K562 (cell line): ENCODE measurements around the gene TUBB2A. TPM values are rescaled to one million over a fixed set of nuclear protein-coding genes. Genes with fewer than 3 reads are reported as not detected.

Experiments
- ATAC-seq: fragments of 200-7000 bp; cut with Tn5 transposase; 3 replicates; pipeline ENCODE4 v1.9.1; 2020; ENCODE audit warnings: moderate library complexity
- BruUV-seq: library from RNA; stranded (reverse); fragments of 400-500 nt; replicated peaks from 2 replicates; lab custom pipeline; 2021; lab: Mats Ljungman, UMichigan
- CTCF ChIA-PET: fragments of 300-600 bp; formaldehyde crosslinking; extraction: SDS; loops from one replicate; lab custom pipeline; 2021; ENCODE audit warnings: low intra/inter-chr PET ratio; lab: Yijun Ruan, JAX
- POLR2A ChIA-PET: fragments of 300-600, 350-650 bp; sonication (Branson Sonifier 250); formaldehyde crosslinking; extraction: SDS; loops from one replicate; lab custom pipeline; 2021; ENCODE audit warnings: antibody characterized with exemption, inconsistent platforms; lab: Yijun Ruan, JAX
- DNase-seq, 4 experiments: peaks; one replicate each; pipeline versions ENCODE4 v3.0.0 to v3.0.0-alpha.2; 2011 to 2018; ENCODE audit warnings: low spot score in 3 of 4, mixed read lengths in 3 of 4; ENCODE audit errors: extremely low read depth in 1 of 4
- FAIRE-seq: peaks from 2 replicates; lab custom pipeline; 2011; peaks lifted over from hg19 to GRCh38; lab: Jason Lieb, UNC
- H2AFZ ChIP-seq: 2 replicates; pipeline ENCODE4 v1.6.0; 2011; ENCODE audit warnings: low read depth, low read length, control low read depth, inconsistent platforms
- H3K27ac ChIP-seq: fragments of 200-600 bp; 3 replicates; pipeline ENCODE4 v1.8.0; 2011; ENCODE audit warnings: low read depth, mild to moderate bottlenecking, control low read depth, inconsistent platforms, low read length, moderate library complexity, mixed read lengths; ENCODE audit errors: extremely low read depth
- H3K27me3 ChIP-seq, 2 experiments: fragments of 300-600 bp in 1 of 2; 2 replicates in 1 of 2; 3 replicates in 1 of 2; pipeline versions ENCODE4 v1.6.0 to v1.8.0; 2011; ENCODE audit warnings: inconsistent platforms in 2 of 2, low read length in 2 of 2, mild to moderate bottlenecking in 1 of 2, mixed read lengths in 1 of 2, moderate library complexity in 1 of 2; ENCODE audit not compliant: control insufficient read depth in 2 of 2, insufficient read depth in 2 of 2
- H3K36me3 ChIP-seq: fragments of 300-600 bp; 3 replicates; pipeline ENCODE4 v1.8.0; 2011; ENCODE audit warnings: mild to moderate bottlenecking, low read length, inconsistent platforms; ENCODE audit not compliant: control insufficient read depth, insufficient read depth
- H3K4me1 ChIP-seq, 2 experiments: fragments of 200-600 bp in 1 of 2; replicated peaks in 1 of 2; 2 replicates in 1 of 2; 3 replicates in 1 of 2; pipeline versions ENCODE4 v1.5.1 to v1.8.0; 2011; ENCODE audit warnings: inconsistent platforms in 2 of 2, low read length in 2 of 2, mild to moderate bottlenecking in 1 of 2, mixed read lengths in 1 of 2, moderate library complexity in 1 of 2; ENCODE audit not compliant: control insufficient read depth in 2 of 2, insufficient read depth in 2 of 2
- H3K4me2 ChIP-seq: 2 replicates; pipeline ENCODE4 v1.6.1; 2011; ENCODE audit warnings: low read length, control low read depth, inconsistent platforms, mixed read lengths; ENCODE audit not compliant: insufficient read depth
- H3K4me3 ChIP-seq: fragments of 200-600 bp; sonication (generic), shearing (Covaris generic); 2 replicates; pipeline ENCODE4 v1.5.1; 2016; ENCODE audit warnings: control low read depth, inconsistent platforms
- H3K79me2 ChIP-seq: fragments of 200-600 bp; 3 replicates; pipeline ENCODE4 v1.8.0; 2011; ENCODE audit warnings: low read length, inconsistent platforms; ENCODE audit not compliant: control insufficient read depth, insufficient read depth
- H3K9ac ChIP-seq, 2 experiments: 2 replicates each; pipeline versions ENCODE4 v1.6.0 to v1.6.1; 2011; ENCODE audit warnings: low read depth in 2 of 2, low read length in 2 of 2, control low read depth in 1 of 2, inconsistent platforms in 1 of 2, mild to moderate bottlenecking in 1 of 2, mixed read lengths in 1 of 2; ENCODE audit not compliant: insufficient read depth in 1 of 2
- H3K9me1 ChIP-seq: one replicate; pipeline ENCODE4 v1.6.0; 2011; ENCODE audit warnings: inconsistent platforms, mild to moderate bottlenecking, low read length, moderate library complexity; ENCODE audit not compliant: control insufficient read depth, insufficient read depth
- H3K9me3 ChIP-seq: replicated peaks from 2 replicates; pipeline ENCODE4 v1.5.1; 2011; ENCODE audit warnings: low read depth, low read length, inconsistent platforms; ENCODE audit not compliant: control insufficient read depth, insufficient read depth
- H4K20me1 ChIP-seq: replicated peaks from 2 replicates; pipeline ENCODE4 v1.6.1; 2011; ENCODE audit warnings: low read length, inconsistent platforms, mixed read lengths; ENCODE audit not compliant: control insufficient read depth, insufficient read depth
- ATF3 ChIP-seq, 2 experiments: fragments of 450-650 bp in 1 of 2; sonication (generic) in 1 of 2; formaldehyde crosslinking in 1 of 2; IDR thresholded peaks in 1 of 2; conservative IDR thresholded peaks in 1 of 2; 2 replicates each; pipeline versions ENCODE4 v1.6.1 to v1.8.1; 2016 to 2023; ENCODE audit warnings: mild to moderate bottlenecking in 2 of 2, moderate library complexity in 2 of 2, inconsistent platforms in 1 of 2, missing genetic modification reagents in 1 of 2
- CBX2 ChIP-seq: fragments of 200-600 bp; sonication (generic); IDR thresholded peaks from one replicate; pipeline ENCODE4 v1.6.1; 2012; ENCODE audit warnings: mild to moderate bottlenecking, low read length, inconsistent platforms; ENCODE audit not compliant: insufficient read depth, poor library complexity, severe bottlenecking
- CEBPG ChIP-seq, 3 experiments: fragments of 200-800 bp in 1 of 3; sonication (Bioruptor generic) in 1 of 3; sonication (generic) in 1 of 3; formaldehyde crosslinking in 1 of 3; IDR thresholded peaks in 2 of 3; conservative IDR thresholded peaks in 1 of 3; 2 replicates each; pipeline versions ENCODE4 v1.6.1 to v1.8.0; 2016 to 2022; ENCODE audit warnings: missing compliant biosample characterization in 2 of 3, missing genetic modification characterization in 2 of 3, mild to moderate bottlenecking in 1 of 3, missing genetic modification reagents in 1 of 3
- NR4A1 ChIP-seq, 2 experiments: fragments of 250-450 bp in 1 of 2; fragments of 450-650 bp in 1 of 2; sonication (Bioruptor Pico) in 1 of 2; IDR thresholded peaks; 2 replicates each; pipeline versions ENCODE4 v1.4.0 to v1.6.1; 2016 to 2020; ENCODE audit warnings: mild to moderate bottlenecking in 2 of 2, missing compliant biosample characterization in 1 of 2, missing genetic modification characterization in 1 of 2, moderate library complexity in 1 of 2
- NRF1 ChIP-seq, 2 experiments: fragments of 450-650 bp; IDR thresholded peaks in 1 of 2; conservative IDR thresholded peaks in 1 of 2; 2 replicates each; pipeline ENCODE4 v1.6.1; 2014; ENCODE audit warnings: mild to moderate bottlenecking in 2 of 2
- POLR2AphosphoS2 ChIP-seq: IDR thresholded peaks from 2 replicates; pipeline ENCODE4 v1.6.1; 2012; ENCODE audit warnings: low read length, improper control_type of control experiment
- PRMT5 ChIP-seq: sonication (generic); formaldehyde crosslinking; IDR thresholded peaks from 2 replicates; pipeline ENCODE4 v1.5.0; 2020; ENCODE audit warnings: missing genetic modification reagents
- TAL1 ChIP-seq: fragments of 450-650 bp; IDR thresholded peaks from 2 replicates; pipeline ENCODE4 v1.6.1; 2016; ENCODE audit warnings: mild to moderate bottlenecking
- ZBED1 ChIP-seq: IDR thresholded peaks from 2 replicates; pipeline ENCODE4 v1.6.1; 2014
- ZNF436 ChIP-seq: fragments of 250-450, 450-650 bp; sonication (Bioruptor Pico); formaldehyde crosslinking; IDR thresholded peaks from 2 replicates; pipeline ENCODE4 v1.7.0; 2020; ENCODE audit warnings: mild to moderate bottlenecking
- WGBS: fragments of 100-300 bp; shearing (Covaris generic); methylation state at CpG from one replicate; pipeline ENCODE4 v1.1.6; 2016; ENCODE audit warnings: low coverage, mixed read lengths; ENCODE audit not compliant: insufficient coverage; ENCODE audit errors: missing lambda C conversion rate; 5-methylcytosine and 5-hydroxymethylcytosine counted together
- in situ Hi-C: fragments of 300-500 bp; cut with MboI; formaldehyde crosslinking; loops from 4 replicates; pipeline ENCODE4 v1.15.0; 2018; ENCODE audit warnings: inconsistent platforms, mixed read lengths
- intact Hi-C: fragments of 100-400 bp; cut with micrococcal nuclease; formaldehyde crosslinking; loops from 2 replicates; pipeline ENCODE4 v1.14.2; 2022
- polyA plus RNA-seq, 8 experiments: library from polyadenylated mRNA; depleted of rRNA in 4 of 8; stranded (reverse) in 5 of 8; unstranded in 3 of 8; fragments of >200 nt; fragmentation: Nextera tagmentation in 2 of 8; fragmentation: Illumina TruSeq in 1 of 8; extraction: Ambion mirVana in 2 of 8; extraction: Trizol in 1 of 8; gene quantifications; 2 replicates each; pipeline versions ENCODE4 v1.2.1 to v1.2.3, GENCODE V29; 2011 to 2014; ENCODE audit warnings: inconsistent platforms in 1 of 8, missing spikeins in 1 of 8
- total RNA-seq, 7 experiments: library from RNA; depleted of rRNA in 6 of 7; stranded (reverse); fragments of >200 nt in 6 of 7; fragmentation: Illumina TruSeq in 2 of 7; extraction: Trizol in 2 of 7; gene quantifications; 2 replicates each; pipeline versions ENCODE4 v1.2.1 to v1.2.3, GENCODE V29; 2011 to 2021; ENCODE audit warnings: low replicate concordance in 1 of 7
- TF ChIP-seq, protein P1 (sequence below): fragments of 250-450 bp; sonication (Bioruptor Pico); IDR thresholded peaks from 2 replicates; pipeline ENCODE4 v1.4.0; 2020; ENCODE audit warnings: borderline replicate concordance

TUBB2A gene
- total and polyA plus RNA-seq, 9 of the 15 experiments (the other 6 are each of a cell fraction or from before 2014, with no cell fraction given): 3.6 to 92.1 (median 45.6) TPM

- no peak for FAIRE-seq
- Histone ChIP-seq H3K4me3 (no peak overlapping the region), H3K9me3 (no peaks in the 10 kb centered on the region), H4K20me1 (peaks cover 3% of the 10 kb centered on the region; the same call in 1 of the 2 replicates), H3K9ac (no peak overlapping the region; a peak in 1 of 4 replicates), H2AFZ (no peak overlapping the region), H3K4me1 (peaks cover 3 to 17% of the 10 kb centered on the region in 2 experiments; a peak in 2 of 5 replicates), H3K79me2 (peaks cover 9% of the 10 kb centered on the region; the same call in 2 of the 3 replicates), H3K9me1 (no peaks in the 10 kb centered on the region), H3K27me3 (no peaks in the 10 kb centered on the region), H3K27ac (no peak overlapping the region), H3K36me3 (peaks cover 19% of the 10 kb centered on the region; the same call in 2 of the 3 replicates), H3K4me2 (no peak overlapping the region)
- no peak for DNase-seq
- BruUV-seq: TSS peak; percentile 56
- ChIA-PET CTCF (no interaction called here), POLR2A (interaction anchor here (0.6 to 1.6 kb wide), 5 partner anchors 9 to 153 kb away, joined by 3 to 8 read pairs (median 3); partner anchors contain the start of gene NQO2)
- in situ Hi-C loops: loop anchor here (5.0 kb wide), 1 partner anchor 95 kb away; no protein-coding TSS in a partner anchor
- no peak for ATAC-seq
- intact Hi-C loops: no loop called here
- WGBS: 74% methylated on average over 3 of the region's 3 CpGs
- TF ChIP-seq CEBPG (CRISPR knock-in tag; IDR thresholded peaks at IDR 0.05) (no peak), CEBPG (tag; conservative IDR thresholded peaks at IDR 0.05 in 1 of 2, IDR thresholded peaks at IDR 0.05 in 1 of 2) (0 out of 4 replicates have a peak, but pooled peaks of 1 of the 2 experiments have one; percentile 13), NR4A1 (CRISPR knock-in tag; IDR thresholded peaks at IDR 0.05) (no peak), NR4A1 (tag; IDR thresholded peaks at IDR 0.05) (no peak)
Observed at GRCh38 chr6:3152689-3153088, 4.7 kb downstream of the TUBB2A start.

DNA sequence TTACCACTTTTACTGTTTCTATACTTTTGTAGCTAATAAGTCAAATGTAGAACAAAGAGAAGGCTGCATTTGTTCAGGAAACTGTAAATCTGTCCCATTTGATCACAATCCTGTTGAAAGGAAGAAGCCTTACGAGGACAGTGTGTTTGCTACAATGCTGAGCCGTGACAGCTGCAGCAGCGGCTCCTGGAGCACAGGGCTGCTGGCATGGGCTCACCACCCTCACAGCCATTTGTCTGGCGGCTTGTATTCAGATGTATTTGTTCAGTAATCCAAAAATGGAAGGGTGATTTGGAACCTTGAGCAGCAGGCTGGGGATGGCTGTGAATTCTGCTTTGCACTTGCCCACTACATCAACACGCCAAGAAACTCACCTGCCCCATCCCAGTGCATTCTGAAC, 5.7 kb downstream of the TUBB2A start:
- Histone ChIP-seq H3K4me3 (no peak overlapping the region), H3K27me3 (no peaks in the 10 kb centered on the region), H3K9me1 (no peaks in the 10 kb centered on the region), H3K9ac (no peak overlapping the region), H3K27ac (no peak overlapping the region), H3K36me3 (peaks cover 19% of the 10 kb centered on the region; the same call in 2 of the 3 replicates), H3K4me1 (peaks cover under 1 to 8% of the 10 kb centered on the region in 2 experiments; a peak in 2 of 5 replicates), H3K4me2 (no peak overlapping the region), H3K79me2 (peaks cover 2% of the 10 kb centered on the region; the same call in 2 of the 3 replicates), H2AFZ (no peak overlapping the region), H4K20me1 (peaks cover under 1% of the 10 kb centered on the region; the same call in 1 of the 2 replicates), H3K9me3 (no peaks in the 10 kb centered on the region)
- DNase-seq: no peak
- WGBS: 70% methylated on average over 5 of the region's 5 CpGs
- BruUV-seq: no TSS peak
- CTCF ChIA-PET: interaction anchor here (0.6 kb wide), 1 partner anchor 96 kb away, joined by 3 read pairs; no protein-coding TSS in a partner anchor
- no peak for ATAC-seq
- in situ Hi-C loops: loop anchor here (5.0 kb wide), 1 partner anchor 96 kb away; no protein-coding TSS in a partner anchor
- intact Hi-C loops: no loop called here
- POLR2A ChIA-PET: interaction anchor here (0.7 to 2.9 kb wide), 4 partner anchors 8 to 110 kb away, joined by 3 to 8 read pairs (median 6); no protein-coding TSS in a partner anchor
- no peak for FAIRE-seq
- no peak for TF ChIP-seq POLR2AphosphoS2
- TF ChIP-seq ZNF436 (CRISPR knock-in tag): no peak
- TF ChIP-seq, protein P1, sequence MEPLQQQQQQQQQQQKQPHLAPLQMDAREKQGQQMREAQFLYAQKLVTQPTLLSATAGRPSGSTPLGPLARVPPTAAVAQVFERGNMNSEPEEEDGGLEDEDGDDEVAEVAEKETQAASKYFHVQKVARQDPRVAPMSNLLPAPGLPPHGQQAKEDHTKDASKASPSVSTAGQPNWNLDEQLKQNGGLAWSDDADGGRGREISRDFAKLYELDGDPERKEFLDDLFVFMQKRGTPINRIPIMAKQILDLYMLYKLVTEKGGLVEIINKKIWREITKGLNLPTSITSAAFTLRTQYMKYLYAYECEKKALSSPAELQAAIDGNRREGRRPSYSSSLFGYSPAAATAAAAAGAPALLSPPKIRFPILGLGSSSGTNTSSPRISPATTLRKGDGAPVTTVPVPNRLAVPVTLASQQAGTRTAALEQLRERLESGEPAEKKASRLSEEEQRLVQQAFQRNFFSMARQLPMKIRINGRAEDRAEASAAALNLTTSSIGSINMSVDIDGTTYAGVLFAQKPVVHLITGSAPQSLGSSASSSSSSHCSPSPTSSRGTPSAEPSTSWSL (CRISPR knock-in tag): no peak
- no peak for TF ChIP-seq PRMT5 (CRISPR knock-in tag)
- no peak for TF ChIP-seq TAL1
- no peak for TF ChIP-seq ZBED1
- no peak for TF ChIP-seq NRF1 (conservative IDR thresholded peaks at IDR 0.05 in 1 of 2, IDR thresholded peaks at IDR 0.05 in 1 of 2)
- no peak for TF ChIP-seq CBX2
- no peak for TF ChIP-seq ATF3 (IDR thresholded peaks at IDR 0.05)
- TF ChIP-seq ATF3 (CRISPR knock-in tag; conservative IDR thresholded peaks at IDR 0.05): no peak
